Erythroblast (primary cell): ENCODE results near the gene GBE1.

ENCODE experiments used
- GATA1 ChIP-seq: IDR thresholded peaks from 2 replicates; pipeline ENCODE4 v1.6.1; 2011; ENCODE audit warnings: low read depth, mild to moderate bottlenecking, control low read depth, low read length, moderate library complexity
- POLR2A ChIP-seq: IDR thresholded peaks from 2 replicates; pipeline ENCODE4 v1.6.1; 2011; ENCODE audit warnings: mild to moderate bottlenecking, low read length

- TF ChIP-seq POLR2A (no peak), GATA1 (no peak)
These were observed 295.8 kb downstream of the GBE1 start for GRCh38 chr3:81465510-81466200.
